GM21526 (cell line): ENCODE data around the gene AP2A2.
"Not testable (repeated sequence)": the region's sequence is repeated elsewhere in the genome, so short reads cannot be mapped to it uniquely, and the experiment has no call there.

Experiments
- ATAC-seq: cut with Tn5 transposase; IDR thresholded peaks from one replicate; pipeline ENCODE4 v1.9.1; 2021; ENCODE audit warnings: moderate library complexity; ENCODE audit not compliant: unreplicated experiment, low FRiP score

Gene AP2A2

GRCh38 chr11:971092-971690 lies 45.5 kb downstream of the AP2A2 start:
- no peak for ATAC-seq

- ATAC-seq, result no peak
Observed at GRCh38 chr11:971731-972365, 46.2 kb downstream of the AP2A2 start.

GRCh38 chr11:972523-973211 lies 47.0 kb downstream of the AP2A2 start:
- ATAC-seq, result no peak

- no peak for ATAC-seq
Observed at GRCh38 chr11:973237-973636, 47.6 kb downstream of the AP2A2 start.

GRCh38 chr11:975376-975775 lies 49.7 kb downstream of the AP2A2 start:
- not testable (repeated sequence) for ATAC-seq

GRCh38 chr11:975827-976226 lies 50.2 kb downstream of the AP2A2 start:
- ATAC-seq, result no peak

- no peak for ATAC-seq
Observed at GRCh38 chr11:976431-977160, 50.9 kb downstream of the AP2A2 start.

- ATAC-seq, result no peak
Observed at GRCh38 chr11:977830-978720, 52.4 kb downstream of the AP2A2 start.

GRCh38 chr11:978781-979180 lies 53.1 kb downstream of the AP2A2 start:
- no peak for ATAC-seq

GRCh38 chr11:980438-981357 lies 55.0 kb downstream of the AP2A2 start:
- ATAC-seq, result no peak

- ATAC-seq, result no peak
Observed at GRCh38 chr11:981764-982163, 56.1 kb downstream of the AP2A2 start.

GRCh38 chr11:984546-984945 lies 58.9 kb downstream of the AP2A2 start:
- no peak for ATAC-seq

GRCh38 chr11:985406-985805 lies 59.7 kb downstream of the AP2A2 start:
- ATAC-seq, result no peak

- no peak for ATAC-seq
Observed at GRCh38 chr11:985848-986247, 60.2 kb downstream of the AP2A2 start.

- ATAC-seq, result no peak
Observed at GRCh38 chr11:986270-986951, 60.7 kb downstream of the AP2A2 start.

- no peak for ATAC-seq
Observed at GRCh38 chr11:986952-987305, 61.3 kb downstream of the AP2A2 start.

- ATAC-seq, result no peak
Observed at GRCh38 chr11:987671-988070, 62.0 kb downstream of the AP2A2 start.

GRCh38 chr11:990101-990500 lies 64.4 kb downstream of the AP2A2 start:
- ATAC-seq, result no peak

- ATAC-seq, result no peak
Observed at GRCh38 chr11:991034-991433, 65.4 kb downstream of the AP2A2 start.
